HT1080 (cell line): ENCODE data around the gene IAH1. TPM values are rescaled to one million over a fixed set of nuclear protein-coding genes. Genes with fewer than 3 reads are reported as not detected.

Experiments used
- DNase-seq: peaks from one replicate; pipeline ENCODE4 v3.0.0-alpha.2; 2015; ENCODE audit warnings: low read depth
- total RNA-seq: library from RNA; depleted of rRNA; stranded (reverse); fragments of >200 nt; shearing (Covaris generic); gene quantifications from 2 replicates; pipeline ENCODE4 v1.2.3, GENCODE V29; 2014; rRNA removed

IAH1 gene
- total RNA-seq, 1 experiment from 2014 or later, result 11.4 TPM

DNA sequence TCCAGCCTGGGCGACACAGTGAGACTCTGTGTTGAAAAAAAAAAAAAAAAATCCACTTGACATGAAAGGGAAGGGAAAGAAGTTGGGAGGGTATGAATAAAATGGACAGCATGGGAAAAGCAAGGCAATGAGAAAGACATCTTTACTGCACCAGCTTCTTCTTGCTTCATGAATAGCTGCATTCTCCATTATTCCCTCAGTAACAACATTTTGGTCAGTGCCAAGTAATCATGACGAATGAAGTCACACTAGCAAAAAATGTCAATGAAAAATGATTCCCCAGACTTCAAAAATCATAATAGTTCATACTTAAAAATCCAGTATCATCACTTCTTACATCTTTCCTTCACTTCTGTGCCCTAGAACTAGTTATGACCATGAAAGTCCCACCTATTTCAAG is 50.9 kb downstream of the IAH1 start:
- DNase-seq, result no peak

GRCh38 chr2:9527995-9528787 is 53.8 kb downstream of the IAH1 start:
- DNase-seq, result no peak

GRCh38 chr2:9532421-9532820 is 58.1 kb downstream of the IAH1 start:
- no peak for DNase-seq

- no peak for DNase-seq
Observed at GRCh38 chr2:9533663-9534062, 59.3 kb downstream of the IAH1 start.

DNA sequence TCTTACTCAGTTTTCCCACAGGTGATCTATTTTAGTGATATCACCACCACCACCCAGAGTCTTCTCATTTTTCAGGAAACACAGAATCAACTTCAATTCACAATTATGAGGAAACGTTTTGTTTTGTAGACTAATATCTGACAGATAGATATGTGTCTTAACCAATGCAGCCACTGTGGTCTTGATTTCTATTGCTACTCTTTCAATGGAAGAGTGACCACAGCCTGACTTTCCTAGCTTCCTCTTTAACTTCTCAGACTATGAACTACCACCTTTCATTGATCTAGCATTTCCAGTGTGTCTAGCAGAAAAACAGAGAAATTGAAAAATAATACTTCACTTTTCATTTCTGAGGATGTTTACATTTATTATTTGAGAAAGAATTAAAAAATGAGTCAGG is 60.8 kb downstream of the IAH1 start:
- DNase-seq, result no peak

GRCh38 chr2:9536504-9536903 is 62.2 kb downstream of the IAH1 start:
- no peak for DNase-seq

GRCh38 chr2:9538000-9538507 is 63.7 kb downstream of the IAH1 start:
- peak; percentile 59 for DNase-seq

Other genes starting within 250 kb of the IAH1 start
- 94.0 and 123 TPM in 2 replicates for gene ITGB1BP1, start 51.0 kb upstream of the IAH1 start, total RNA-seq
- gene CPSF3, start 50.9 kb upstream of the IAH1 start, total RNA-seq, result 81.5 and 108 TPM in 2 replicates
- gene ADAM17, start 81.3 kb downstream of the IAH1 start, total RNA-seq, result 33.0 and 38.3 TPM in 2 replicates
- gene YWHAQ, start 156.4 kb downstream of the IAH1 start, total RNA-seq, result 446 and 533 TPM in 2 replicates